ENCODE results near the gene CHCHD10. TPM values are rescaled to one million over a fixed set of nuclear protein-coding genes. Genes with fewer than 3 reads are reported as not detected.

CHCHD10 gene
- total and polyA plus RNA-seq, 2 experiments from 2014 or later, result 1.6 to 22.3 TPM

- Histone ChIP-seq H3K9me2 (ENCODE audit: insufficient read depth) (no peaks in the 10 kb centered on the region), H3K27ac (no peak within 1 kb of the TSS), H4K20me1 (ENCODE audit: insufficient read depth) (no peaks in the 10 kb centered on the region), H3K27me3 (replicated peaks; ENCODE audit: insufficient read depth) (no peaks in the 10 kb centered on the region), H3K4me2 (ENCODE audit: unreplicated experiment) (peak within 1 kb of the TSS; percentile 57), H3K79me2 (ENCODE audit: insufficient read depth) (no peaks in the 10 kb centered on the region), H2AFZ (peak within 1 kb of the TSS; percentile 77), H3F3A (ENCODE audit: insufficient read depth) (no peaks in the 10 kb centered on the region), H3K9ac (peak within 1 kb of the TSS; percentile 56), H3K4me1 (ENCODE audit: insufficient read depth) (no peaks in the 10 kb centered on the region; the same call in 1 of the 2 replicates), H3K36me3 (ENCODE audit: low read depth) (no peaks in the 10 kb centered on the region), H3K4me3 (peak within 1 kb of the TSS; percentile 66), H3K9me3 (ENCODE audit: low read depth) (no peaks in the 10 kb centered on the region)
- in situ Hi-C loops (cut with MboI), result no loop called here
- no peak for TF ChIP-seq EZH2 (IDR thresholded peaks at IDR 0.05; ENCODE audit: insufficient read depth, poor library complexity, severe bottlenecking)
- TF ChIP-seq EZH2phosphoT487 (IDR thresholded peaks at IDR 0.05; ENCODE audit: insufficient read depth, low read depth), result no peak
- peak; percentile 70 for DNase-seq
- WGBS, 2 experiments (ENCODE audit: low coverage in 1 of 2, low lambda C conversion rate in 2 of 2, missing lambda C conversion rate in 2 of 2), result 4 to 6% methylated on average over 39 to 47 of the region's 79 CpGs
Measured at GRCh38 chr22:23772649-23773473, 5.1 kb upstream of the CHCHD10 start, which contains the start of gene MMP11. MMP11 (plus strand) TSS chr22:23772849; CDS start chr22:23772871, 22 bp downstream.

GRCh38 chr22:23772315-23772648, 4.5 kb upstream of the CHCHD10 start:
- H3K9me2 ChIP-seq (ENCODE audit: insufficient read depth), result no peaks in the 10 kb centered on the region
- no peaks in the 10 kb centered on the region for H3F3A ChIP-seq (ENCODE audit: insufficient read depth)
- H3K27me3 ChIP-seq (replicated peaks; ENCODE audit: insufficient read depth), result no peaks in the 10 kb centered on the region
- H4K20me1 ChIP-seq (ENCODE audit: insufficient read depth), result no peaks in the 10 kb centered on the region
- no peaks in the 10 kb centered on the region for H3K9me3 ChIP-seq (ENCODE audit: low read depth)
- H3K9ac ChIP-seq, result peak overlapping the region; percentile 53
- no peak for DNase-seq
- in situ Hi-C loops (cut with MboI), result no loop called here
- no peak for TF ChIP-seq EZH2phosphoT487 (IDR thresholded peaks at IDR 0.05; ENCODE audit: insufficient read depth, low read depth)
- no peak for TF ChIP-seq EZH2 (IDR thresholded peaks at IDR 0.05; ENCODE audit: insufficient read depth, poor library complexity, severe bottlenecking)
- peak overlapping the region; percentile 66 for H3K4me3 ChIP-seq
- peak overlapping the region; percentile 57 for H3K4me2 ChIP-seq (ENCODE audit: unreplicated experiment)
- H3K4me1 ChIP-seq (ENCODE audit: insufficient read depth), result no peaks in the 10 kb centered on the region; the same call in 1 of the 2 replicates
- no peaks in the 10 kb centered on the region for H3K36me3 ChIP-seq (ENCODE audit: low read depth)
- no peaks in the 10 kb centered on the region for H3K79me2 ChIP-seq (ENCODE audit: insufficient read depth)
- peak overlapping the region; percentile 77 for H2AFZ ChIP-seq
- no peak overlapping the region for H3K27ac ChIP-seq
- 8 to 11% methylated on average over 6 of the region's 6 CpGs for WGBS, 2 experiments (ENCODE audit: low coverage in 1 of 2, low lambda C conversion rate in 2 of 2, missing lambda C conversion rate in 2 of 2)

GRCh38 chr22:23769321-23769965, 1.7 kb upstream of the CHCHD10 start:
- H3K4me3 ChIP-seq, result no peak overlapping the region
- 79 to 83% methylated on average over 6 of the region's 6 CpGs for WGBS, 2 experiments (ENCODE audit: low coverage in 1 of 2, low lambda C conversion rate in 2 of 2, missing lambda C conversion rate in 2 of 2)
- no peaks in the 10 kb centered on the region for H3K9me3 ChIP-seq (ENCODE audit: low read depth)
- no peaks in the 10 kb centered on the region for H3K4me1 ChIP-seq (ENCODE audit: insufficient read depth)
- in situ Hi-C loops (cut with MboI), result no loop called here
- H2AFZ ChIP-seq, result no peak overlapping the region
- H3F3A ChIP-seq (ENCODE audit: insufficient read depth), result no peaks in the 10 kb centered on the region
- no peak overlapping the region for H3K27ac ChIP-seq
- DNase-seq, result no peak
- H3K27me3 ChIP-seq (replicated peaks; ENCODE audit: insufficient read depth), result no peaks in the 10 kb centered on the region
- no peaks in the 10 kb centered on the region for H4K20me1 ChIP-seq (ENCODE audit: insufficient read depth)
- no peaks in the 10 kb centered on the region for H3K36me3 ChIP-seq (ENCODE audit: low read depth)
- TF ChIP-seq EZH2phosphoT487 (IDR thresholded peaks at IDR 0.05; ENCODE audit: insufficient read depth, low read depth) (no peak), EZH2 (IDR thresholded peaks at IDR 0.05; ENCODE audit: insufficient read depth, poor library complexity, severe bottlenecking) (no peak)
- H3K9ac ChIP-seq, result no peak overlapping the region
- no peak overlapping the region for H3K4me2 ChIP-seq (ENCODE audit: unreplicated experiment)
- H3K9me2 ChIP-seq (ENCODE audit: insufficient read depth), result no peaks in the 10 kb centered on the region
- no peaks in the 10 kb centered on the region for H3K79me2 ChIP-seq (ENCODE audit: insufficient read depth)

DNA sequence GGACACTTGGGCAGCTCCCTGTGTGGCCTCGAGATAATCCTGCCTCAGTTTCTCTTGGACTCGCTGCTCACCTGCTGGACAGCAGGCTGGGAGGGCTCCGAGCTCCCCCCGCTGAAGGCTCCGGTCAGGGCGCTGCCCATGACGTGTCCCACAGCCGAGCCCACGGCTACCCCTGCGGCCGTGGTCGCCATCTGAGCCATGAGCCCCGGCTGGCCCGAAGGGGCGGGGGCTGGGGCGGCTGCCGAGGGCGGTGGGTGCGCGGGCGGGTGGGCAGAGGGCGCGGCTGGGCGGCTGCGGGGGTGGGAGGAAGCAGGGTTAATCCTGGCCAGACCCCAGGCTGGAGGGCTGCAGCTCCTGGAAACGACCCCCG, 484 bp downstream of the CHCHD10 start:
- Histone ChIP-seq H3K9ac (peak overlapping the region; percentile 82), H3K4me1 (ENCODE audit: insufficient read depth) (peaks cover 9% of the 10 kb centered on the region), H3K79me2 (ENCODE audit: insufficient read depth) (no peaks in the 10 kb centered on the region), H3F3A (ENCODE audit: insufficient read depth) (no peaks in the 10 kb centered on the region), H3K9me3 (ENCODE audit: low read depth) (no peaks in the 10 kb centered on the region), H4K20me1 (ENCODE audit: insufficient read depth) (no peaks in the 10 kb centered on the region), H3K9me2 (ENCODE audit: insufficient read depth) (no peaks in the 10 kb centered on the region), H2AFZ (peak overlapping the region; percentile 94), H3K36me3 (ENCODE audit: low read depth) (no peaks in the 10 kb centered on the region), H3K4me3 (peak overlapping the region; percentile 78), H3K27ac (no peak overlapping the region), H3K4me2 (ENCODE audit: unreplicated experiment) (peak overlapping the region; percentile 68), H3K27me3 (replicated peaks; ENCODE audit: insufficient read depth) (no peaks in the 10 kb centered on the region)
- in situ Hi-C loops (cut with MboI), result no loop called here
- 20 to 32% methylated on average over 9 to 24 of the region's 27 CpGs for WGBS, 2 experiments (ENCODE audit: low coverage in 1 of 2, low lambda C conversion rate in 2 of 2, missing lambda C conversion rate in 2 of 2)
- no peak for DNase-seq
- TF ChIP-seq EZH2phosphoT487 (IDR thresholded peaks at IDR 0.05; ENCODE audit: insufficient read depth, low read depth), result no peak
- no peak for TF ChIP-seq EZH2 (IDR thresholded peaks at IDR 0.05; ENCODE audit: insufficient read depth, poor library complexity, severe bottlenecking)

All from GM23248 (cell line).